HUES6 (cell line): ENCODE data around the gene TXN2.
"Not testable (repeated sequence)": the region's sequence is repeated elsewhere in the genome, so short reads cannot be mapped to it uniquely, and the experiment has no call there.

Experiments
- H3K27ac ChIP-seq: 2 replicates; pipeline ENCODE4 v1.7.0; 2013; ENCODE audit warnings: low read depth, mild to moderate bottlenecking, low read length, inconsistent platforms
- H3K27me3 ChIP-seq: 2 replicates; pipeline ENCODE4 v1.6.1; 2013; ENCODE audit warnings: low read length; ENCODE audit not compliant: control insufficient read depth, insufficient read depth
- H3K36me3 ChIP-seq: 2 replicates; pipeline ENCODE4 v1.6.1; 2013; ENCODE audit warnings: low read length; ENCODE audit not compliant: control insufficient read depth, insufficient read depth
- H3K4me1 ChIP-seq: 2 replicates; pipeline ENCODE4 v1.6.1; 2013; ENCODE audit warnings: low read length; ENCODE audit not compliant: control insufficient read depth, insufficient read depth
- H3K4me3 ChIP-seq: 2 replicates; pipeline ENCODE4 v1.5.1; 2013; ENCODE audit warnings: low read depth, low read length
- H3K9ac ChIP-seq: one replicate; pipeline ENCODE4 v1.6.1; 2013; ENCODE audit warnings: mild to moderate bottlenecking, low read length
- H3K9me3 ChIP-seq: 2 replicates; pipeline ENCODE4 v1.6.1; 2013; ENCODE audit warnings: low read depth, low read length; ENCODE audit not compliant: control insufficient read depth, insufficient read depth

TXN2 gene

DNA sequence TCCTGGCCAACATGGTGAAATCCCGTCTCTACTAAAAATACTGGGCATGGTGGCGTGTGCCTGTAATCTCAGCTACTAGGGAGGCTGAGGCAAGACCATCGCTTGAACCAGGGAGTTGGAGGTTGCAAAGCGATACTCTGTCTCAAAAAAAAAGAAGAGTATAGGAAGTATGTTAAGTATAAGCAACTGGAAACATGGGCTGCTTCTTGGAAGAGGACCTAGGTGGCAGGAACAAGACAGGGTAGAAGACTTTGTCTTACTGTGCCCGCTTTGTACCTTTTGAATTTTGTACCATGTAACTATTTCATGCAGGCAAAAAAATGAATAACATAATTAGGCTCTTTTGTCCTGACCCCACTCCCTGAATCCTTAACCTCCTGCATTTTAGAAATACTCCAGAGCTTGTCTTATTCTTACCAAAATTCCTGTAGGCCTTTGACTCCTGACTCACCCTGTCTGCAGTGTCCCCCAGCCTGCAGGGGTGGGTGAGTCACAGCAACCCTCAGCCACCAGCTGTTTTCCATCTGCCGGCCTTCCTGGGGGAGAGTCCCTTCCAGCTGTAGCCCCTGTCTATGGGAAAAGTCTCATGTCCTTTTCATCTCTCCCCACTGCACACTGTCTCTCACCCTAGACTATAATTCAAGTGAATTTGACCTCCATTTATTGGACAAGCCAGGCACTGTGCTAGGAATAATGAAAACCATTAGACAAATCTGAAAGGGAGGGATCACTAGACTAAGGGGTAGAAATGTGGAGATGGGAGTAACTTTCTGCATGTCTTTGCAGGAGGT lies 41.8 kb downstream of the TXN2 start:
- no peaks in the 10 kb centered on the region for H3K9me3 ChIP-seq
- H3K4me3 ChIP-seq = no peak overlapping the region
- H3K4me1 ChIP-seq = peaks cover 37% of the 10 kb centered on the region
- H3K27me3 ChIP-seq = no peaks in the 10 kb centered on the region
- peak overlapping the region; percentile 46 for H3K9ac ChIP-seq
- H3K36me3 ChIP-seq = no peaks in the 10 kb centered on the region
- peak overlapping the region; percentile 44; the same call in 1 of the 2 replicates for H3K27ac ChIP-seq

DNA sequence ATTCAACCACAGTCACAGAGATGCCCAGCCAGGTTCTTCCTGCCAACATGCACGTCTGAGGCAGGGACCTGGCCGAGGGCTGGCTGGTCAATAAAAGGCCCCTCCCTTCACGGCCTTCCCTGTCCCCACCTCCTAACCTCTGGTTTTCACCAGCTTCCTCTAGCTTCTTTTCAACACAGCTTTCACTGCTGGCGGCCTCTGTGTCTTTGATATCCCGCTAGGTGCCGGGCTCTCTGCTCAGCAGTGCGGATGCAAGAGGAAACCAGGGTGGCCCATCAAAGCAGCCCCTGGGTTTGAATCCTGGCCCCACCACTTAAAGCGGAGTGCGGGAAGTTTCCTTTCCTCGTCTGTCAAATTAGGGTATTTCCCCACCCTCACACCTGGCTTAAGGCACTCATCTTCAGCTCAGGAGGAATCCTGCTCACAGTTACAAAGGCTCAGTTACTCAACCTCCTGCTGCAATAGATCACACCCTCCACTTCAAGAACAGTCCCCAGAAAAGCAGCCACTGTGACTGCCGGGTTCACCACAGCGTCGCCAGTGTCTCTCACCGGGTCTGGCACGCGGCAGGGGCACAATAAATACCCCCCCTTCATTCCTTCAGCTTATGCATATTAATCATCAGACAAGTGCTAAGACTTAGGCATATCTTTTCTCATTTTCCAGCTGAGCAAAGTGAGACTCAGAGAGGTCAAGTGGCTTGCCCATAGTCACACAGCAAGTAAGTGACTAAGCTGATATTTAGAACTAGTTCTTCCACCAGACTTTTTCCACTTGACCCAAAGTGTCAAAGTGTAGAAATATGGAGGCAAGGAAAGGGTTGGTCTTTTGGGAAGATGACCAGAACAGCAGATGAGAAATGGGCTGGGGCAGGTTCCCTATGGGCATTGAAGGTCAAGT lies 45.7 kb downstream of the TXN2 start:
- Histone ChIP-seq H3K36me3 (no peaks in the 10 kb centered on the region), H3K27me3 (no peaks in the 10 kb centered on the region), H3K4me1 (peaks cover 50% of the 10 kb centered on the region), H3K9me3 (no peaks in the 10 kb centered on the region), H3K9ac (peak overlapping the region; percentile 6), H3K27ac (no peak overlapping the region), H3K4me3 (no peak overlapping the region; the same call in 1 of the 2 replicates)

DNA sequence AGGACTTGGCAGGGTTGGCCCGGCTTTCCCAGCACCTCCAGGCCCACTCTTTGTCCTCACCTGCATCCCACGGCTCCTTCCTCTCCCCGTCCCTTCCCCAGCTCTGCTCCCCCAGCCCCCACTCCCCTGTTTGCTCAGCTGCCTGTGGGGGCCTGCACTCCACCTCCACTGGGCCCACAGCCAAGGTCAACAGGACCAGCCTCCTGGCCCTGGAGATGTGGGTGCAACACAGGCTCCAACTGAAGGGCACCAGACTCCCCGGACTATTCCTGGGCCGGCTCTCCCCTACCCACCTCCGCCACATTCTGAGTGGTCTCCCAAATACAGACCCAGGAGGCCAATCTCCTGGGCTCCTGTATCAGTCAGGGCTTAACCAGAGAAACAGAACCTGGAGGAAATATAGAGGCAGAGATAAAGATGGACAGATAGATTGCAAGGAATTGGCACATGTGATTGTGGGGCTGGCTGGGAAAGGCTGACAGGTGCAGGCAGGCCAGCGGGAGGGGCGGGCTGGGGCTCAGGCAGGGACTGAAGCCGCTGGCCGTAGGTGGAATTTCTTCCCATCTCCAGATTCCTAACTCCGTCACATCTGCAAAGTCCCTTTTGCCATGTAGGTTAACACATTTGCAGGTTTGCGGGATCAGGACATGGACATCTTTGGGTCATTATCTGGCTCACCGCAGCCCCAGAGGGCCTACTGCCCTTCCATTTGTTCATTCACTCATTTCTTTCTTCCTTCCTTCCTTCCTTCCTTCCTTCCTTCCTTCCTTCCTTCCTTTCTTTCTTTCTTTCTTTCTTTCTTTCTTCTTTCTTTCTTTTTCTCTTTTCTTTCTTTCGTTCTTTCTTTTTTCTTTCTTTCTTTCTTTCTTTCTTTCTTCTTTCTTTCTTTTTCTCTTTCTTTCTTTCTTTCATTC lies 47.9 kb downstream of the TXN2 start:
- H3K4me1 ChIP-seq = peaks cover 41% of the 10 kb centered on the region
- 0 out of 2 replicates have a peak overlapping the region, but pooled peaks have one; percentile 29 for H3K27ac ChIP-seq
- no peak overlapping the region for H3K9ac ChIP-seq
- no peaks in the 10 kb centered on the region for H3K36me3 ChIP-seq
- H3K27me3 ChIP-seq = no peaks in the 10 kb centered on the region
- no peak overlapping the region for H3K4me3 ChIP-seq
- no peaks in the 10 kb centered on the region for H3K9me3 ChIP-seq

DNA sequence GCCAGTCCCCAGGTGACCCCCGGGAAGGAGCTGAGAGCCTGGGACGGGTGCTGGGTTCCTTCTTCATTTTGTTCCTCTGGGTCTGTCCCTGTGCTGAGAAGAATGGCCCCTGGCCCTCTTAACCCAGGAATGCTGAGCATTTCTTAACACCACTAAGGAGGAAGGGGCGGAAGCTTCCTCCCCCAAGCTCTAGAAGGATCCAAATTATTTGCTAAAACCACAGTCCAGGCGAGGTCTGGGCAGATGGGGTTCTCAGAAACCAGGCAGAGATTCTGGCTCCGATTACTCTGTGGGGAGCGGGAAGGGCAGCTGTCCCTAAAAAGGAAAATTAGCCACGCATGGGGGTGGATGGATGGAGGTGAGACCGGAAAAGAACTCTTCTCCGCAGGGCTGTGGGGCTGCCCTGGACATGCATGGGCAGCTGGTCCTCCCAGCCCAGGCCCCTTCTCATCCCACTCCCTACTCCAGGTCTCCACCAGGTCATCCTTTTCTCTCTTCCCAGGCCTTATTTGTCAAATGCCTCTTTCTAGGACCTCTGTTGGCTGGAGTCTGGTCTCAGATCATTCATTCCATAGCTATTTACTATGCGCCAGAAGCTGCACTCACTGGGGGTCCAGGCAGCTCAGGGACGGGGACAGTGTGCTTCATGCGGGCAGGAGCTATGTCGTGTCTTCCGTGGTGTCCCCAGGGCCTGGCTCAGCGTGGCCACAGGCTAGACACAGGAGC lies 48.7 kb downstream of the TXN2 start:
- no peak overlapping the region for H3K4me3 ChIP-seq
- peak overlapping the region; percentile 29; the same call in 1 of the 2 replicates for H3K27ac ChIP-seq
- peak overlapping the region; percentile 42 for H3K9ac ChIP-seq
- no peaks in the 10 kb centered on the region for H3K9me3 ChIP-seq
- H3K4me1 ChIP-seq = peaks cover 41% of the 10 kb centered on the region
- H3K36me3 ChIP-seq = no peaks in the 10 kb centered on the region
- H3K27me3 ChIP-seq = no peaks in the 10 kb centered on the region

- Histone ChIP-seq H3K9me3 (no peaks in the 10 kb centered on the region), H3K27ac (no peak overlapping the region), H3K4me3 (no peak overlapping the region), H3K27me3 (no peaks in the 10 kb centered on the region), H3K9ac (peak overlapping the region; percentile 42), H3K4me1 (peaks cover 41% of the 10 kb centered on the region), H3K36me3 (no peaks in the 10 kb centered on the region)
These were observed 49.5 kb downstream of the TXN2 start for GRCh38 chr22:36431977-36432376.

DNA sequence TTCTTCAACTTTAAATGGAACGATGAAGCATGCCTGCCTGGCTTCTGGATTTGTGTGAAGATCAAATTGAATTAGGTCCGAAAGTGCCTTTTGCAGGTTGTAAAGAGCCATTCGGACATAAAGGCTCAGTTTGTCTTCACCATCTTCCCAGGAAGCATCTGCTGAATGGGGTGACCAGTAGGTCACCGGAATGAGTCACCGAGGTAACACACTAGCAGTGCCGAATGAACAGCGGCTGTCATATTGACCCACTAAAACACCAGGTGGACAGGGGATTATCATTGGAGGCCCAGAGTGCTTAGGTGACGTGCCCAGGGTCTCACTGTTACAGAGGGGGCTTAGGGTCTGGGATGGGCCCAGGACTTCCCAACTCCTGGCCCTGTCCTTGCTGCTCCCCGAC lies 50.6 kb downstream of the TXN2 start:
- Histone ChIP-seq H3K9me3 (no peaks in the 10 kb centered on the region), H3K36me3 (no peaks in the 10 kb centered on the region), H3K27me3 (no peaks in the 10 kb centered on the region), H3K4me3 (no peak overlapping the region), H3K9ac (no peak overlapping the region), H3K27ac (no peak overlapping the region), H3K4me1 (peaks cover 43% of the 10 kb centered on the region)

DNA sequence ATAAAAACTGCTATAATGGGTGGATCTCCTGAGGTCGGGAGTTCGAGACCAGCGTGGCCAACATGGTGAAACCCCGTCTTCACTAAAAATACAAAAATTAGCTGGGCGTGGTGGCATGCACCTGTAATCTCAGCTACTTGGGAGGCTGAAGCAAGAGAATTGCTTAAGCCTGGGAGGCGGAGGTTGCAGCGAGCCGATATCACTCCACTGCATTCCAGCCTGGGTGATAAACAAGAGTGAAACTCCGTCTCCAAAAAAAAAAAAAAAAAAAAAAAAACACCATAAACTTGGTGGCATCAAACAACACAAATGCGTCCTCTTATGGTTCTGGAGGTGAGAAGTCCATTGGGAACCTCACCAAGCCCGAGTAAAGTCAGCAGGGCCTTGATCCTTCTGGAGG lies 53.5 kb downstream of the TXN2 start:
- peaks cover 20% of the 10 kb centered on the region for H3K4me1 ChIP-seq
- not testable (repeated sequence) for H3K9me3 ChIP-seq, H3K27me3 ChIP-seq, H3K9ac ChIP-seq, H3K36me3 ChIP-seq, H3K4me3 ChIP-seq, H3K27ac ChIP-seq

GRCh38 chr22:36425977-36426523 lies 55.4 kb downstream of the TXN2 start:
- Histone ChIP-seq H3K9ac (peak overlapping the region; percentile 37), H3K4me1 (peaks cover 12% of the 10 kb centered on the region; the same call in 1 of the 2 replicates), H3K36me3 (no peaks in the 10 kb centered on the region), H3K9me3 (no peaks in the 10 kb centered on the region), H3K27me3 (no peaks in the 10 kb centered on the region), H3K27ac (peak overlapping the region; percentile 53; the same call in 1 of the 2 replicates), H3K4me3 (no peak overlapping the region)

DNA sequence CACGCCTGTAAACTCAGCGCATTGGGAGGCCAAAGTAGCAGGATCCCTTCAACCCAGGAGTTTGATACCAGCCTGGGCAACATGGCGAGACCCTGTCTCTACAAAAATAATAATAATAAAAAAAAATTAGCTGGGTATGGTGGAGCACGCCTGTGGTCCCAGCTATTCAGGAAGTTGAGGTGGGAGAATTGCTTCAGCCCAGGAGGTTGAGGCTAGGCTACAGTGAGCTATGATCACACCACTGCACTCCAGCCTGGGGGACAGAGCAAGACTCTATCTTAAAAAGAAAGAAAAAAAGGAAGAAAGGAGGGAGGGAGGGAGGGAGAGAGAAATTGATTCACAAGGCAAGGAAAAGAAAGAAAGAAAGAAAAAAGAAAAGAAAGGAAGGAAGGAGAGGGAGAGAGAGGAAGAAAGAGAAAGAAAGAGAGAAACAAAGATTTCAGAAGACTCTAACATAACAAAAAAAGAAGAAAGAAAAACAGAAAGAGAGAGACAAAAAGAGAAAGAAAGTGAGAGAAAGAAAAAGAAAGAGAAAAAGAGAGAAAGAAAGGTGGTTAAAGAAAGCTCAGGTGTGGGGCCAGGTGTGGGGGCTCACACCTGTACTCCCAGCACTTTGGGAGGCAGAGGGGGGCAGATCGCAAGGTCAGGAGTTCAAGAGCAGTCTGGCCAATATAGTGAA lies 56.4 kb downstream of the TXN2 start:
- Histone ChIP-seq H3K36me3 (no peaks in the 10 kb centered on the region), H3K4me1 (peaks cover 17% of the 10 kb centered on the region; the same call in 1 of the 2 replicates), H3K9ac (no peak overlapping the region), H3K27ac (no peak overlapping the region), H3K4me3 (no peak overlapping the region), H3K27me3 (no peaks in the 10 kb centered on the region), H3K9me3 (no peaks in the 10 kb centered on the region)
